Measurements from ENCODE around the gene TMEM245.

DNA sequence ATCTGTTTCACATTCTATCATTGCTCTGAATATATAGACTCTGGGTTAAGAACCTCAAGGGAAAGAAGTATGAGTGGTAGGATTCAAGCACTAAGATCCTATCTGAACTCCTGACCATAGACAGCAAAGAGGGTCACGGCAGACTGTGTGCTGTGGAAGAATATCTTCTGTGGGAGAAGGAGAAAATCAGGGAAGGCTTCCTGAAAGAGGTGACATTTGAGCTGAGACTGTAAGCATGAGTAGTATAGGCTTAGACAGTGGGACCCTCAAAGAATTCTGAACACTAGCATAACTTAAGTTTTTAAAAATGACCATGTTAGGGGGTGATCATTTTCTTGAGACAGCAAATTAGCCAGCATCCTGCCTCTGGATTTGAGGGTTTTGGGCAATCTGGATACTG is 43.4 kb upstream of the TMEM245 start:
- TF ChIP-seq, protein P1, sequence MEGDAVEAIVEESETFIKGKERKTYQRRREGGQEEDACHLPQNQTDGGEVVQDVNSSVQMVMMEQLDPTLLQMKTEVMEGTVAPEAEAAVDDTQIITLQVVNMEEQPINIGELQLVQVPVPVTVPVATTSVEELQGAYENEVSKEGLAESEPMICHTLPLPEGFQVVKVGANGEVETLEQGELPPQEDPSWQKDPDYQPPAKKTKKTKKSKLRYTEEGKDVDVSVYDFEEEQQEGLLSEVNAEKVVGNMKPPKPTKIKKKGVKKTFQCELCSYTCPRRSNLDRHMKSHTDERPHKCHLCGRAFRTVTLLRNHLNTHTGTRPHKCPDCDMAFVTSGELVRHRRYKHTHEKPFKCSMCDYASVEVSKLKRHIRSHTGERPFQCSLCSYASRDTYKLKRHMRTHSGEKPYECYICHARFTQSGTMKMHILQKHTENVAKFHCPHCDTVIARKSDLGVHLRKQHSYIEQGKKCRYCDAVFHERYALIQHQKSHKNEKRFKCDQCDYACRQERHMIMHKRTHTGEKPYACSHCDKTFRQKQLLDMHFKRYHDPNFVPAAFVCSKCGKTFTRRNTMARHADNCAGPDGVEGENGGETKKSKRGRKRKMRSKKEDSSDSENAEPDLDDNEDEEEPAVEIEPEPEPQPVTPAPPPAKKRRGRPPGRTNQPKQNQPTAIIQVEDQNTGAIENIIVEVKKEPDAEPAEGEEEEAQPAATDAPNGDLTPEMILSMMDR (IDR thresholded peaks at IDR 0.05; ENCODE audit: insufficient read depth, low read depth, low read length): no peak
- TF ChIP-seq EZH2 (IDR thresholded peaks at IDR 0.05; ENCODE audit: insufficient read depth, low read length): no peak
